ENCODE measurements around the gene MDGA2. TPM values are rescaled to one million over a fixed set of nuclear protein-coding genes. Genes with fewer than 3 reads are reported as not detected.

MDGA2 gene
- total and polyA plus RNA-seq, 8 donors = 0.14 to 2.9 TPM; not detected in 6

DNA sequence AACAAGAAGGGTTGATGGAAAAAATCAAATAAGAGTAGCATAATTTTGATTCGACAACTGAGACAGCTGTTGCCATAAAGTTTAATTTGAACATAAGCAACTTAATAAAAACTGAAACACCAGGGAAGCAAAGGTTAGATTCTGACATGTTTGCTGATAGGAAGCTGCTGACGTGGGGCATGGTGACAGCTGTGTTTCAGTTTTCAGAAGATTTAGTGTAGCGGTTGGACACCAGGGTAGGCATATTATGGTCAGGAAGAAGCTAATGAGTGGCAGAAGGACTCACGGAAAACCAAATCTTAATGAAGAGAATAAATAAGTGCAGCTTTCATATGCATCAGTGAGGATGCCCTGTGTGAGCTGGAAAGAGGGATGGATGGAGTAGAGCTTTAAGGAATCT lies 687.1 kb downstream of the MDGA2 start:
- intact Hi-C loops (cut with DNase I; ENCODE audit: low total_unique reads) = no loop called here
- TF ChIP-seq POLR2A (IDR thresholded peaks at IDR 0.05) (no peak), POLR2AphosphoS5 (IDR thresholded peaks at IDR 0.05) (no peak), CTCF (IDR thresholded peaks at IDR 0.05) (no peak), EP300 (IDR thresholded peaks at IDR 0.05) (no peak)
- no peak overlapping the region for H3K4me3 ChIP-seq
- H3K36me3 ChIP-seq = no peaks in the 10 kb centered on the region
- H3K4me1 ChIP-seq = no peaks in the 10 kb centered on the region
- H3K27ac ChIP-seq = no peak overlapping the region
- H3K9me3 ChIP-seq = no peaks in the 10 kb centered on the region
- WGBS, 5 donors = 72 to 89% (median 77%) methylated on average over 4 of the region's 4 CpGs
- DNase-seq = no peak
- H3K27me3 ChIP-seq = no peaks in the 10 kb centered on the region

GRCh38 chr14:46985529-46986380 lies 689.6 kb downstream of the MDGA2 start:
- TF ChIP-seq POLR2AphosphoS5 (IDR thresholded peaks at IDR 0.05) (no peak), CTCF (IDR thresholded peaks at IDR 0.05) (no peak), POLR2A (IDR thresholded peaks at IDR 0.05) (no peak), EP300 (IDR thresholded peaks at IDR 0.05) (no peak)
- Histone ChIP-seq H3K36me3 (no peaks in the 10 kb centered on the region), H3K9me3 (no peaks in the 10 kb centered on the region), H3K27ac (no peak overlapping the region), H3K4me3 (no peak overlapping the region), H3K27me3 (no peaks in the 10 kb centered on the region), H3K4me1 (no peaks in the 10 kb centered on the region)
- 40 to 68% (median 53%) methylated on average over 6 of the region's 6 CpGs for WGBS, 5 donors
- DNase-seq = no peak
- intact Hi-C loops (cut with DNase I; ENCODE audit: low total_unique reads) = no loop called here

DNA sequence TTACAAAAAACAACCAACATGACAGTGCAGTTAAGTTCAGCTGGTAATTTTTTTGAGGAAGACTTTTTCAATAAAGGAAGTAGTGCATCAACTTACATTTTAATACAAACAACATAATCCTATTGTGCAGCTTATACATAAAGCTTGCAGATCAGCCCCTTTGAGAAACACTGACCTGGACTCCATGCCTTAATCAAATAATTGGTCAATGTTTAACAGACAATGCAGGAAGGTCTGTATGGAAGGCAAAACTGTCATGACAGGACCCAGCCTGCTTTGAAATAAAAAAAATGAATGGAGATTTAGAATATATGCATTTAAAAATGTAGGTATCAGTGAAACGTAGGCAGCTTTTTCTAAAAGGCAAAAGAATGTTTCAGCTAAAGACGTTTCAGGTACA lies 702.1 kb downstream of the MDGA2 start:
- DNase-seq = no peak
- 39 to 55% (median 45%) methylated on average over 2 of the region's 2 CpGs for WGBS, 5 donors
- no peaks in the 10 kb centered on the region for H3K27me3 ChIP-seq

GRCh38 chr14:46964378-46964777 lies 711.0 kb downstream of the MDGA2 start:
- H3K4me1 ChIP-seq = no peaks in the 10 kb centered on the region
- peak in 1 of 2 donors; percentile 31 for DNase-seq
- WGBS, 5 donors = 28 to 61% (median 33%) methylated on average over 3 of the region's 3 CpGs

More for the DNA sequence above, 702.1 kb downstream of the MDGA2 start:
- intact Hi-C loops (cut with DNase I; ENCODE audit: low total_unique reads) = no loop called here
- Histone ChIP-seq H3K4me1 (no peaks in the 10 kb centered on the region), H3K4me3 (no peak overlapping the region), H3K27ac (no peak overlapping the region), H3K36me3 (no peaks in the 10 kb centered on the region), H3K9me3 (peaks cover 0 to 4% (median 0%) of the 10 kb centered on the region in 4 donors)
- no peak for TF ChIP-seq POLR2AphosphoS5 (IDR thresholded peaks at IDR 0.05)
- TF ChIP-seq EP300 (IDR thresholded peaks at IDR 0.05) = no peak
- no peak for TF ChIP-seq CTCF (IDR thresholded peaks at IDR 0.05)
- no peak for TF ChIP-seq POLR2A (IDR thresholded peaks at IDR 0.05)

More at GRCh38 chr14:46964378-46964777, 711.0 kb downstream of the MDGA2 start:
- H3K27ac ChIP-seq = no peak overlapping the region
- intact Hi-C loops (cut with DNase I; ENCODE audit: low total_unique reads) = no loop called here
- TF ChIP-seq POLR2AphosphoS5 (IDR thresholded peaks at IDR 0.05) (no peak), EP300 (IDR thresholded peaks at IDR 0.05) (no peak), CTCF (IDR thresholded peaks at IDR 0.05) (no peak), POLR2A (IDR thresholded peaks at IDR 0.05) (no peak)
- no peak overlapping the region for H3K4me3 ChIP-seq
- no peaks in the 10 kb centered on the region for H3K27me3 ChIP-seq
- H3K36me3 ChIP-seq = no peaks in the 10 kb centered on the region
- peaks cover 0 to 9% (median 0%) of the 10 kb centered on the region in 4 donors for H3K9me3 ChIP-seq

Data from stomach (tissue), 9 donors.